HepG2 (cell line): ENCODE measurements around the gene SULT4A1. TPM values are rescaled to one million over a fixed set of nuclear protein-coding genes. Genes with fewer than 3 reads are reported as not detected.

Experiments used
- ATAC-seq: fragments of 200-7000 bp; cut with Tn5 transposase; 3 replicates; pipeline ENCODE4 v1.9.1; 2020; ENCODE audit warnings: mild to moderate bottlenecking, moderate library complexity
- BruUV-seq: library from RNA; stranded (reverse); fragments of 400-500 nt; replicated peaks from 2 replicates; lab custom pipeline; 2021; lab: Mats Ljungman, UMichigan
- CTCF ChIA-PET: fragments of 300-600 bp; formaldehyde crosslinking; extraction: SDS; loops from one replicate; lab custom pipeline; 2021; ENCODE audit warnings: low total read pairs, inconsistent platforms, low intra/inter-chr PET ratio; lab: Yijun Ruan, JAX
- POLR2A ChIA-PET: fragments of 350-600 bp; sonication (Branson Sonifier 250); formaldehyde crosslinking; loops from one replicate; lab custom pipeline; 2020; ENCODE audit warnings: antibody characterized with exemption, inconsistent platforms; lab: Yijun Ruan, JAX
- DNase-seq: peaks from one replicate; pipeline ENCODE4 v3.0.0-alpha.2; 2015; ENCODE audit warnings: low spot score
- FAIRE-seq: peaks from 3 replicates; lab custom pipeline; 2011; peaks lifted over from hg19 to GRCh38; lab: Jason Lieb, UNC
- H2AFZ ChIP-seq: one replicate; pipeline ENCODE4 v1.6.1; 2011; ENCODE audit warnings: low read length, inconsistent platforms
- H3K27ac ChIP-seq: fragments of 300-600 bp; 3 replicates; pipeline ENCODE4 v1.8.0; 2011; ENCODE audit warnings: mixed run types, mild to moderate bottlenecking, mixed read lengths, low read length, inconsistent platforms; ENCODE audit not compliant: insufficient read depth; ENCODE audit errors: extremely low read length
- H3K27me3 ChIP-seq, 2 experiments: fragments of 200-600 bp in 1 of 2; 2 replicates in 1 of 2; 3 replicates in 1 of 2; pipeline versions ENCODE4 v1.6.0 to v1.8.0; 2011; ENCODE audit warnings: low read length in 2 of 2, mild to moderate bottlenecking in 2 of 2, moderate library complexity in 2 of 2, inconsistent platforms in 1 of 2; ENCODE audit not compliant: insufficient read depth in 2 of 2, control insufficient read depth in 1 of 2
- H3K36me3 ChIP-seq, 2 experiments: fragments of 200-600 bp in 1 of 2; replicated peaks in 1 of 2; 2 replicates in 1 of 2; 3 replicates in 1 of 2; pipeline versions ENCODE4 v1.5.1 to v1.8.0; 2011; ENCODE audit warnings: low read length in 2 of 2, inconsistent platforms in 1 of 2; ENCODE audit not compliant: insufficient read depth in 2 of 2, control insufficient read depth in 1 of 2
- H3K4me1 ChIP-seq: 2 replicates; pipeline ENCODE4 v1.5.1; 2012; ENCODE audit warnings: low read length, inconsistent platforms; ENCODE audit not compliant: insufficient read depth
- H3K4me2 ChIP-seq: 2 replicates; pipeline ENCODE4 v1.6.0; 2011; ENCODE audit warnings: low read depth, low read length, inconsistent platforms
- H3K4me3 ChIP-seq, 3 experiments: fragments of 200-600 bp in 1 of 3; sonication (generic), shearing (Covaris generic) in 1 of 3; replicated peaks in 1 of 3; 2 replicates each; pipeline ENCODE4 v1.5.1; 2011 to 2016; ENCODE audit warnings: low read length in 3 of 3, inconsistent platforms in 2 of 3, low read depth in 2 of 3, mild to moderate bottlenecking in 2 of 3, control low read depth in 1 of 3, mixed read lengths in 1 of 3; ENCODE audit not compliant: insufficient read depth in 1 of 3
- H3K79me2 ChIP-seq: one replicate; pipeline ENCODE4 v1.6.1; 2011; ENCODE audit warnings: low read length, inconsistent platforms; ENCODE audit not compliant: insufficient read depth
- H3K9ac ChIP-seq: 2 replicates; pipeline ENCODE4 v1.6.0; 2011; ENCODE audit warnings: mild to moderate bottlenecking, low read depth, low read length, inconsistent platforms; ENCODE audit not compliant: insufficient read depth
- H3K9me3 ChIP-seq: 2 replicates; pipeline ENCODE4 v1.5.1; 2012; ENCODE audit warnings: mild to moderate bottlenecking, low read length
- H4K20me1 ChIP-seq: 2 replicates; pipeline ENCODE4 v1.6.0; 2011; ENCODE audit warnings: inconsistent platforms, mild to moderate bottlenecking, low read length, moderate library complexity; ENCODE audit not compliant: insufficient read depth
- CREB1 ChIP-seq, 2 experiments: fragments of 450-650 bp in 1 of 2; IDR thresholded peaks; 2 replicates each; pipeline ENCODE4 v1.6.1; 2016 to 2017; ENCODE audit warnings: control low read depth in 1 of 2, mild to moderate bottlenecking in 1 of 2, missing compliant biosample characterization in 1 of 2, missing genetic modification characterization in 1 of 2
- FUBP1 ChIP-seq: sonication (generic); formaldehyde crosslinking; IDR thresholded peaks from 2 replicates; pipeline ENCODE4 v1.5.1; 2020; ENCODE audit warnings: missing genetic modification reagents, mild to moderate bottlenecking, borderline replicate concordance
- KLF9 ChIP-seq: IDR thresholded peaks from 2 replicates; pipeline ENCODE4 v1.6.1; 2016; ENCODE audit warnings: low read depth
- SALL2 ChIP-seq: sonication (generic); formaldehyde crosslinking; IDR thresholded peaks from 2 replicates; pipeline ENCODE4 v1.8.1; 2023; ENCODE audit warnings: mild to moderate bottlenecking, missing genetic modification reagents, inconsistent platforms
- SNAPC2 ChIP-seq: sonication (generic); formaldehyde crosslinking; IDR thresholded peaks from 2 replicates; pipeline ENCODE4 v1.8.1; 2022; ENCODE audit warnings: mild to moderate bottlenecking, missing genetic modification reagents
- SP140L ChIP-seq: sonication (generic); formaldehyde crosslinking; IDR thresholded peaks from 2 replicates; pipeline ENCODE4 v1.4.0; 2020; ENCODE audit warnings: missing genetic modification reagents, borderline replicate concordance
- ZMYM3 ChIP-seq: sonication (generic); formaldehyde crosslinking; IDR thresholded peaks from 2 replicates; pipeline ENCODE4 v1.5.1; 2020; ENCODE audit warnings: mild to moderate bottlenecking, missing genetic modification reagents
- ZNF234 ChIP-seq: sonication (generic); formaldehyde crosslinking; conservative IDR thresholded peaks from 2 replicates; pipeline ENCODE4 v1.5.1; 2020; ENCODE audit warnings: mild to moderate bottlenecking, missing genetic modification reagents
- ZNF383 ChIP-seq: sonication (generic); formaldehyde crosslinking; IDR thresholded peaks from 2 replicates; pipeline ENCODE4 v1.4.0; 2020; ENCODE audit warnings: missing genetic modification reagents, mild to moderate bottlenecking, borderline replicate concordance
- ZNF530 ChIP-seq: sonication (generic); formaldehyde crosslinking; IDR thresholded peaks from 2 replicates; pipeline ENCODE4 v1.5.0; 2020; ENCODE audit warnings: low read depth, mild to moderate bottlenecking, missing genetic modification reagents
- WGBS: methylation state at CpG from one replicate; pipeline ENCODE4 v1.1.6; 2017; ENCODE audit warnings: low lambda C conversion rate; 5-methylcytosine and 5-hydroxymethylcytosine counted together
- in situ Hi-C: cut with HindIII; loops from 2 replicates; pipeline ENCODE4 v1.10.0; 2017; ENCODE audit warnings: low pct_unique_long_range_greater_than_20kb; ENCODE audit not compliant: extremely low pct_ligation_motif_present
- intact Hi-C: fragments of 100-400 bp; cut with micrococcal nuclease; formaldehyde crosslinking; loops from one replicate; pipeline ENCODE4 v1.10.0; 2022; ENCODE audit not compliant: unreplicated experiment
- polyA plus RNA-seq, 8 experiments: library from polyadenylated mRNA; depleted of rRNA in 3 of 8; stranded (reverse) in 7 of 8; unstranded in 1 of 8; fragments of >200 nt; fragmentation: Illumina TruSeq in 4 of 8; extraction: Trizol in 4 of 8; gene quantifications; 2 replicates each; pipeline versions ENCODE4 v1.2.1 to v1.2.3, GENCODE V29; 2011 to 2016; ENCODE audit warnings: low read depth in 4 of 8, missing spikeins in 1 of 8, mixed read lengths in 1 of 8; ENCODE audit not compliant: insufficient read depth in 1 of 8
- total RNA-seq, 5 experiments: library from RNA; depleted of rRNA; stranded (reverse); fragments of >200 nt; fragmentation: Illumina TruSeq; extraction: Trizol; gene quantifications; 2 replicates each; pipeline ENCODE4 v1.2.3, GENCODE V29; 2016; ENCODE audit warnings: low read depth in 1 of 5
- TF ChIP-seq, protein P1 (sequence below): sonication (generic); formaldehyde crosslinking; IDR thresholded peaks from 2 replicates; pipeline ENCODE4 v1.8.0; 2023; ENCODE audit warnings: mild to moderate bottlenecking, missing genetic modification reagents
- TF ChIP-seq, protein P2 (sequence below): IDR thresholded peaks from 2 replicates; pipeline ENCODE4 v1.6.1; 2016; ENCODE audit warnings: missing compliant biosample characterization, missing genetic modification reagents, borderline replicate concordance
- TF ChIP-seq, protein P3 (sequence below): sonication (generic); IDR thresholded peaks from 2 replicates; pipeline ENCODE4 v1.6.1; 2016; ENCODE audit warnings: low read depth, borderline replicate concordance

Gene SULT4A1
- total and polyA plus RNA-seq, 2 of the 13 experiments (the other 11 are each of a cell fraction or from before 2014, with no cell fraction given) = not detected

GRCh38 chr22:43817402-43817801, 44.9 kb downstream of the SULT4A1 start:
- in situ Hi-C loops (no loop called here), intact Hi-C loops (no loop called here)
- POLR2A ChIA-PET = no interaction called here
- Histone ChIP-seq H3K4me2 (no peak overlapping the region), H3K9me3 (no peaks in the 10 kb centered on the region), H3K4me3 (no peak overlapping the region), H4K20me1 (no peaks in the 10 kb centered on the region), H3K27ac (no peak overlapping the region), H3K27me3 (peaks cover 0 to 35% of the 10 kb centered on the region in 2 experiments; a peak in 4 of 5 replicates), H3K36me3 (no peaks in the 10 kb centered on the region), H3K4me1 (no peaks in the 10 kb centered on the region), H3K79me2 (no peaks in the 10 kb centered on the region), H2AFZ (no peak overlapping the region), H3K9ac (no peak overlapping the region)
- 40% methylated on average over 9 of the region's 9 CpGs for WGBS
- no peak for DNase-seq
- no TSS peak for BruUV-seq
- CTCF ChIA-PET = no interaction called here
- no peak for FAIRE-seq
- no peak for ATAC-seq
- no peak for TF ChIP-seq ZNF234

GRCh38 chr22:43814264-43814663, 48.0 kb downstream of the SULT4A1 start:
- no peak for ATAC-seq

More at GRCh38 chr22:43814264-43814663, 48.0 kb downstream of the SULT4A1 start:
- Histone ChIP-seq H3K79me2 (no peaks in the 10 kb centered on the region), H4K20me1 (no peaks in the 10 kb centered on the region), H3K4me1 (no peaks in the 10 kb centered on the region), H3K9me3 (no peaks in the 10 kb centered on the region), H3K9ac (no peak overlapping the region), H3K4me2 (no peak overlapping the region), H3K27ac (no peak overlapping the region), H3K27me3 (peaks cover 1 to 9% of the 10 kb centered on the region in 2 experiments; a peak in 2 of 5 replicates), H2AFZ (no peak overlapping the region), H3K36me3 (no peaks in the 10 kb centered on the region), H3K4me3 (no peak overlapping the region)
- in situ Hi-C loops (no loop called here), intact Hi-C loops (no loop called here)
- ChIA-PET CTCF (no interaction called here), POLR2A (no interaction called here)
- WGBS = 47% methylated on average over 5 of the region's 5 CpGs
- DNase-seq = no peak
- no peak for TF ChIP-seq SNAPC2
- TF ChIP-seq, protein P1, sequence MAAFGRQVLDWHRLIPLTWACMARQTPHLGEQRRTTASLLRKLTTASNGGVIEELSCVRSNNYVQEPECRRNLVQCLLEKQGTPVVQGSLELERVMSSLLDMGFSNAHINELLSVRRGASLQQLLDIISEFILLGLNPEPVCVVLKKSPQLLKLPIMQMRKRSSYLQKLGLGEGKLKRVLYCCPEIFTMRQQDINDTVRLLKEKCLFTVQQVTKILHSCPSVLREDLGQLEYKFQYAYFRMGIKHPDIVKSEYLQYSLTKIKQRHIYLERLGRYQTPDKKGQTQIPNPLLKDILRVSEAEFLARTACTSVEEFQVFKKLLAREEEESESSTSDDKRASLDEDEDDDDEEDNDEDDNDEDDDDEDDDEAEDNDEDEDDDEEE (CRISPR knock-in tag) = no peak
- TF ChIP-seq ZMYM3 = no peak
- no peak for TF ChIP-seq KLF9 (CRISPR knock-in tag)
- no peak for TF ChIP-seq FUBP1
- TF ChIP-seq SALL2 (CRISPR knock-in tag) = no peak
- TF ChIP-seq ZNF530 = no peak
- TF ChIP-seq SP140L (CRISPR knock-in tag) = no peak
- TF ChIP-seq, protein P2, sequence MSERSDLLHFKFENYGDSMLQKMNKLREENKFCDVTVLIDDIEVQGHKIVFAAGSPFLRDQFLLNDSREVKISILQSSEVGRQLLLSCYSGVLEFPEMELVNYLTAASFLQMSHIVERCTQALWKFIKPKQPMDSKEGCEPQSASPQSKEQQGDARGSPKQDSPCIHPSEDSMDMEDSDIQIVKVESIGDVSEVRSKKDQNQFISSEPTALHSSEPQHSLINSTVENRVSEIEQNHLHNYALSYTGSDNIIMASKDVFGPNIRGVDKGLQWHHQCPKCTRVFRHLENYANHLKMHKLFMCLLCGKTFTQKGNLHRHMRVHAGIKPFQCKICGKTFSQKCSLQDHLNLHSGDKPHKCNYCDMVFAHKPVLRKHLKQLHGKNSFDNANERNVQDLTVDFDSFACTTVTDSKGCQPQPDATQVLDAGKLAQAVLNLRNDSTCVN (CRISPR knock-in tag) = no peak
- TF ChIP-seq, protein P3, sequence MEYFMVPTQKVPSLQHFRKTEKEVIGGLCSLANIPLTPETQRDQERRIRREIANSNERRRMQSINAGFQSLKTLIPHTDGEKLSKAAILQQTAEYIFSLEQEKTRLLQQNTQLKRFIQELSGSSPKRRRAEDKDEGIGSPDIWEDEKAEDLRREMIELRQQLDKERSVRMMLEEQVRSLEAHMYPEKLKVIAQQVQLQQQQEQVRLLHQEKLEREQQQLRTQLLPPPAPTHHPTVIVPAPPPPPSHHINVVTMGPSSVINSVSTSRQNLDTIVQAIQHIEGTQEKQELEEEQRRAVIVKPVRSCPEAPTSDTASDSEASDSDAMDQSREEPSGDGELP = no peak
- TF ChIP-seq CREB1 (IDR thresholded peaks at IDR 0.05) = no peak
- TF ChIP-seq CREB1 (CRISPR knock-in tag; IDR thresholded peaks at IDR 0.05) = no peak
- no peak for TF ChIP-seq ZNF383 (CRISPR knock-in tag)
- BruUV-seq = no TSS peak
- no peak for FAIRE-seq
